Measurements from ENCODE around the gene CCNF. TPM values are rescaled to one million over a fixed set of nuclear protein-coding genes. Genes with fewer than 3 reads are reported as not detected.

CCNF gene
- total RNA-seq, 2 experiments from 2014 or later: 43.5 TPM

GRCh38 chr16:2449118-2449517 lies 19.9 kb downstream of the CCNF start:
- intact Hi-C loops (cut with micrococcal nuclease): no loop called here
- no peaks in the 10 kb centered on the region for H3K4me1 Mint-ChIP-seq (ENCODE audit: low read depth)
- no peaks in the 10 kb centered on the region for H3K9me3 Mint-ChIP-seq
- H3K27ac Mint-ChIP-seq: no peak overlapping the region
- POLR2A ChIA-PET: interaction anchor here (1.0 to 1.9 kb wide), 3 partner anchors 8 to 22 kb away, joined by 4 to 15 read pairs (median 5); partner anchors contain the start of gene TEDC2
- ATAC-seq (no peak), DNase-seq (no peak)
- no peak overlapping the region for H3K4me3 Mint-ChIP-seq
- H3K27me3 Mint-ChIP-seq: no peaks in the 10 kb centered on the region
- H3K36me3 Mint-ChIP-seq (ENCODE audit: low read depth): peaks cover 58% of the 10 kb centered on the region
- CTCF ChIA-PET: interaction anchor here (2.0 kb wide), 1 partner anchor 26 kb away, joined by 5 read pairs; no protein-coding TSS in a partner anchor
- TF ChIP-seq CTCF (IDR thresholded peaks at IDR 0.05): no peak

GRCh38 chr16:2450535-2450934 lies 21.3 kb downstream of the CCNF start:
- Mint-ChIP-seq H3K36me3 (ENCODE audit: low read depth) (peaks cover 56% of the 10 kb centered on the region), H3K9me3 (no peaks in the 10 kb centered on the region), H3K27ac (no peak overlapping the region), H3K4me1 (ENCODE audit: low read depth) (no peaks in the 10 kb centered on the region), H3K4me3 (no peak overlapping the region), H3K27me3 (no peaks in the 10 kb centered on the region)
- ATAC-seq (no peak), DNase-seq (no peak)
- TF ChIP-seq CTCF (IDR thresholded peaks at IDR 0.05): no peak
- ChIA-PET CTCF (interaction anchor here (1.3 kb wide), 1 partner anchor 51 kb away, joined by 4 read pairs; no protein-coding TSS in a partner anchor), POLR2A (interaction anchor here (1.2 to 1.9 kb wide), 2 partner anchors 8 to 15 kb away, joined by 5 to 15 read pairs; partner anchors contain the start of gene TEDC2)
- intact Hi-C loops (cut with micrococcal nuclease): no loop called here

- DNase-seq: no peak
- H3K4me1 Mint-ChIP-seq (ENCODE audit: low read depth): no peaks in the 10 kb centered on the region
- ATAC-seq: no peak
- CTCF ChIA-PET: interaction anchor here (1.3 kb wide), 1 partner anchor 51 kb away, joined by 4 read pairs; no protein-coding TSS in a partner anchor
- no peak for TF ChIP-seq CTCF (IDR thresholded peaks at IDR 0.05)
- POLR2A ChIA-PET: interaction anchor here (1.2 to 1.9 kb wide), 2 partner anchors 8 to 15 kb away, joined by 5 to 15 read pairs; partner anchors contain the start of gene TEDC2
- no peaks in the 10 kb centered on the region for H3K27me3 Mint-ChIP-seq
- no peak overlapping the region for H3K4me3 Mint-ChIP-seq
- no peaks in the 10 kb centered on the region for H3K9me3 Mint-ChIP-seq
- peaks cover 55% of the 10 kb centered on the region for H3K36me3 Mint-ChIP-seq (ENCODE audit: low read depth)
- H3K27ac Mint-ChIP-seq: no peak overlapping the region
- intact Hi-C loops (cut with micrococcal nuclease): no loop called here
Measured at GRCh38 chr16:2450975-2451381, 21.7 kb downstream of the CCNF start.

- intact Hi-C loops (cut with micrococcal nuclease): no loop called here
- H3K4me1 Mint-ChIP-seq (ENCODE audit: low read depth): no peaks in the 10 kb centered on the region
- CTCF ChIA-PET: interaction anchor here (0.6 kb wide), 1 partner anchor 12 kb away, joined by 3 read pairs; no protein-coding TSS in a partner anchor
- H3K4me3 Mint-ChIP-seq: no peak overlapping the region
- no peaks in the 10 kb centered on the region for H3K27me3 Mint-ChIP-seq
- POLR2A ChIA-PET: no interaction called here
- no peak for TF ChIP-seq CTCF (IDR thresholded peaks at IDR 0.05)
- no peak overlapping the region for H3K27ac Mint-ChIP-seq
- DNase-seq (no peak), ATAC-seq (no peak)
- H3K36me3 Mint-ChIP-seq (ENCODE audit: low read depth): peaks cover 50% of the 10 kb centered on the region
- no peaks in the 10 kb centered on the region for H3K9me3 Mint-ChIP-seq
Measured at GRCh38 chr16:2451851-2452320, 22.6 kb downstream of the CCNF start.

- ATAC-seq: no peak
- TF ChIP-seq CTCF (IDR thresholded peaks at IDR 0.05): no peak
- no peaks in the 10 kb centered on the region for H3K4me1 Mint-ChIP-seq (ENCODE audit: low read depth)
- POLR2A ChIA-PET: no interaction called here
- peaks cover 54% of the 10 kb centered on the region for H3K36me3 Mint-ChIP-seq (ENCODE audit: low read depth)
- CTCF ChIA-PET: no interaction called here
- DNase-seq: no peak
- intact Hi-C loops (cut with micrococcal nuclease): no loop called here
- H3K9me3 Mint-ChIP-seq: no peaks in the 10 kb centered on the region
- H3K27me3 Mint-ChIP-seq: no peaks in the 10 kb centered on the region
- no peak overlapping the region for H3K27ac Mint-ChIP-seq
- H3K4me3 Mint-ChIP-seq: no peak overlapping the region
Measured at GRCh38 chr16:2452650-2453049, 23.4 kb downstream of the CCNF start.

Data from activated CD8-positive, alpha-beta T cell treated with anti-CD3 and anti-CD28 coated beads for 36 hours (primary cell).